Measurements from ENCODE around the gene MRPS18B. TPM values are rescaled to one million over a fixed set of nuclear protein-coding genes. Genes with fewer than 3 reads are reported as not detected.

MRPS18B gene
- 100 to 1,000 TPM; 105 to 106 TPM for total RNA-seq

GRCh38 chr6:30617565-30618269, at the start of gene MRPS18B:
Gene MRPS18B (plus strand): TSS chr6:30617840. CDS start chr6:30617866, 26 bp downstream.
- ChIA-PET CTCF (interaction anchor here (0.7 to 1.8 kb wide), 10 partner anchors 8 to 782 kb away, joined by 3 to 7 read pairs (median 4); partner anchors contain the start of genes ATAT1 and MDC1), POLR2A (interaction anchor here (0.7 to 1.4 kb wide), 4 partner anchors 47 to 105 kb away, joined by 3 to 5 read pairs (median 4); partner anchors contain the start of genes ABCF1 and MDC1)

DNA sequence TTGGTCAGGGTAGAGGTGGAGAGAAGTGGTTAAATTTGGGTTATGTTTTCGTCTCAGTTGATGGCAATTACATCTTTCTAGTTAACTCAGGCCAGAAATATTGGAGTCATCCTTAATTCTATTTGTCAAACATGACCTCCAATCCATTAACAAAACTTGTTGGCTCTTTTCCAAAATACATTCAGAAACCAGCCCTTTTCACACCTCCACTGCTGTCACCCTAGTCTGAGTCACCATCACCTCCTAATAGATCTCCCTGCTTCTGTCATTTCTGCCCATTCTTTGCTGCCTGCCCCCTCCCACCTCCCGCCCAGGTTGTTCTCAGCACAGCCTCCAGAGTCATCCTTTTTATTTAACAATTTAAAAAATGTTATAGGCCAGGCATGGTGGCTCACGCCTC, 49.4 kb upstream of the MRPS18B start:
- CTCF ChIA-PET, result interaction anchor here (0.7 to 1.2 kb wide), 3 partner anchors 12 to 1084 kb away, joined by 3 read pairs; partner anchors contain the start of genes BAG6, GNL1 and PRR3
- POLR2A ChIA-PET, result no interaction called here

- POLR2A ChIA-PET, result interaction anchor here (0.6 to 2.0 kb wide), 8 partner anchors 11 to 74 kb away, joined by 3 to 20 read pairs (median 4); partner anchors contain the start of genes GNL1, MRPS18B and PRR3
- CTCF ChIA-PET, result interaction anchor here (1.0 to 2.4 kb wide), 7 partner anchors 12 to 89 kb away, joined by 3 to 9 read pairs (median 7); partner anchors contain the start of gene PRR3
Observed at GRCh38 chr6:30570263-30570662, 47.4 kb upstream of the MRPS18B start.

DNA sequence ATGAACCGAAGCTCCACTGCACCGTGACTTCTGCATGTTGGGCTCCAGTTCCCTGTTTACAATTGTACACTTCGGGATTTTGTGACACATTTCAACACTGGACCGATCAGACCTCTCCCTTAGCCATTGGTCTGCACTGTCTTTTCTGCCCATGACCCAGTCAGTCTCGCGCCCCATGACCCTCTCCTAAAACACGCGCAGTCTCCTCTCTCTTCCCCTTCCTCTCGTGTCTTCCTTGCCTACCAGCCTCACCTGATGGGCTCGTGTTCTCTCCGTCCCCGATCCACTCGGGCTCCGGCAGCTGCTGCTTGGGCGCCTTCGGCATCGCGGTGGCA, 46.9 kb upstream of the MRPS18B start:
- ChIA-PET POLR2A (interaction anchor here (0.9 to 2.0 kb wide), 8 partner anchors 12 to 152 kb away, joined by 3 to 20 read pairs (median 4); partner anchors contain the start of genes GNL1, MRPS18B and PRR3), CTCF (interaction anchor here (0.6 to 2.4 kb wide), 9 partner anchors 13 to 257 kb away, joined by 3 to 9 read pairs (median 5); partner anchors contain the start of gene PRR3)

- ChIA-PET CTCF (interaction anchor here (0.6 to 2.4 kb wide), 9 partner anchors 13 to 828 kb away, joined by 3 to 9 read pairs (median 4); partner anchors contain the start of gene PRR3), POLR2A (interaction anchor here (0.9 to 2.0 kb wide), 8 partner anchors 12 to 151 kb away, joined by 3 to 20 read pairs (median 4); partner anchors contain the start of genes GNL1, MRPS18B and PRR3)
Observed at GRCh38 chr6:30571075-30571761, 46.4 kb upstream of the MRPS18B start, which contains the start of gene ABCF1. Gene ABCF1 (plus strand): TSS chr6:30571442. CDS start chr6:30571488, 46 bp downstream.

DNA sequence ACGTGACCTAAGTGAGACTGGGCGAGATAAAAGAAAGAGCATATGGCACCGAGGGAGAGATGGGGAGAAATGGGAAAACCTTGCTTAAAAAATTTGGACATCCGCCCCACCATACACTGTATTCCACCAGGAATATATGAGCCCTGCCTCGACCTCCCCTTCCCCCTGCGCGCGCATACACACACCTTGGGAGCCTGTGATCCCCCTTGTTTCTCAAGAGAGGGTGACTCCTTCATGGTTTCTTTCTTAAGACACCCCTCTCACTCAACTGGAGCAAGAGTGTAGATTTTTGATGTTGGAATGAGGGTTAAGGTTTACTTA, 45.9 kb upstream of the MRPS18B start:
- ChIA-PET POLR2A (interaction anchor here (0.9 to 2.0 kb wide), 6 partner anchors 15 to 151 kb away, joined by 3 to 20 read pairs (median 5); partner anchors contain the start of genes GNL1, MRPS18B and PRR3), CTCF (interaction anchor here (0.6 to 2.4 kb wide), 7 partner anchors 14 to 827 kb away, joined by 3 to 9 read pairs (median 7); partner anchors contain the start of gene PRR3)

DNA sequence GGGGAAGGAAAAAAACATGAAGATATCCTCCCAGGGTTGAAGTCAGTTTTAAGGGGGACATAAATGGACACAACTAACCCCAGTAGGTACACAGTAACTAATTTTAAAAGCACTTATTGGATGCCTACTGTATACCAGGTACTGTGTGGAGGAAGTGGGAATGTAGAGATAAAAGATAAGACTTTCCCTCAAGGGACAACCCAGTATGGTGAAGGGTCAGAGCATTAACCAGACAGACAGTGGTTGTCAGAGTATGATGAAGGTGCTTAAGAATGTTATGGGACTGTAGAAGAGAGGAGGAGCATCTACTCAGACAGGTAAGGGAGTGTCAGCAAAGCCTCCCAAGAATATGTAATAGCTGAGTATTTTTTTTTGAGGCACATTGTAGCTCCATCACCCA, 45.5 kb upstream of the MRPS18B start:
- ChIA-PET POLR2A (no interaction called here), CTCF (no interaction called here)

- POLR2A ChIA-PET, result interaction anchor here (1.4 kb wide), 1 partner anchor 42 kb away, joined by 3 read pairs; no protein-coding TSS in a partner anchor
- CTCF ChIA-PET, result interaction anchor here (1.6 kb wide), 1 partner anchor 40 kb away, joined by 5 read pairs; no protein-coding TSS in a partner anchor
Observed at GRCh38 chr6:30573113-30573512, 44.5 kb upstream of the MRPS18B start.

GRCh38 chr6:30578051-30578450, 39.6 kb upstream of the MRPS18B start:
- CTCF ChIA-PET, result interaction anchor here (1.9 kb wide), 1 partner anchor 33 kb away, joined by 5 read pairs; no protein-coding TSS in a partner anchor
- POLR2A ChIA-PET, result interaction anchor here (0.6 kb wide), 1 partner anchor 37 kb away, joined by 9 read pairs; no protein-coding TSS in a partner anchor

DNA sequence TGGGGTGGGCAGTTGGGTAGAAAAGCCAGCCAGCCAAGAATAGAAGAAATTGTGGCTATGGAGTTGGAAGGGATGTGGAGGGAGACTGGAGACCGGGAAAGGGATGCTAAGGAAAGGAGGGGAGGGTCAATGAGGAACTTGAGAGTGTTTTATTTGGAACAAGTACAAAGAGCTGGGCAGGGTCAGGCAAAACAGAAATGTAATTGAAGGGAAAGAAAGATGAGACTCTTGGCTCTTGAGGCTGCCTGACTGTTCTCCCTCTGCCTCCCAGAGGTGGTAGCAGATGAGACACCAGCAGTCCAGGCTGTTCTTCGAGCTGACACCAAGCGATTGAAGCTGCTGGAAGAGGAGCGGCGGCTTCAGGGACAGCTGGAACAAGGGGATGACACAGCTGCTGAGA, 33.7 kb upstream of the MRPS18B start:
- ChIA-PET CTCF (interaction anchor here (0.6 to 1.6 kb wide), 2 partner anchors 13 to 51 kb away, joined by 3 to 6 read pairs; no protein-coding TSS in a partner anchor), POLR2A (interaction anchor here (2.3 kb wide), 1 partner anchor 14 kb away, joined by 23 read pairs; no protein-coding TSS in a partner anchor)

GRCh38 chr6:30589754-30590358, 27.8 kb upstream of the MRPS18B start:
- POLR2A ChIA-PET, result interaction anchor here (1.2 kb wide), 1 partner anchor 21 kb away, joined by 6 read pairs; no protein-coding TSS in a partner anchor

GRCh38 chr6:30590509-30590908, 27.1 kb upstream of the MRPS18B start:
- CTCF ChIA-PET, result interaction anchor here (0.7 to 1.2 kb wide), 3 partner anchors 23 to 109 kb away, joined by 3 to 4 read pairs (median 3); no protein-coding TSS in a partner anchor
- POLR2A ChIA-PET, result interaction anchor here (1.2 kb wide), 1 partner anchor 20 kb away, joined by 6 read pairs; no protein-coding TSS in a partner anchor

More at GRCh38 chr6:30589754-30590358, 27.8 kb upstream of the MRPS18B start:
- CTCF ChIA-PET, result interaction anchor here (1.2 kb wide), 1 partner anchor 108 kb away, joined by 3 read pairs; no protein-coding TSS in a partner anchor

DNA sequence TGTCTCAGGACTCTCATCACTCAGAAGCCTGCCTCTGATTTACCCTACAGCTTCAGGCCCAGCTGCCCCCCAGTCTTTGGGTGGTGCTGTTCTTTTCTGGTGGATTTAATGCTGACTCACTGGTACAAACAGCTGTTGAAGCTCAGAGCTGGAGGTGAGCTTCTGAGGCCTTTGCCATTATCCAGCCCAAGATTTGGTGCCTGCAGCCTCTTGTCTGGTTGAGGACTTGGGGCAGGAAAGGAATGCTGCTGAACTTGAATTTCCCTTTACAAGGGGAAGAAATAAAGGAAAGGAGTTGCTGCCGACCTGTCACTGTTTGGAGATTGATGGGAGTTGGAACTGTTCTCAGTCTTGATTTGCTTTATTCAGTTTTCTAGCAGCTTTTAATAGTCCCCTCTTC, 26.6 kb upstream of the MRPS18B start:
- ChIA-PET POLR2A (no interaction called here), CTCF (interaction anchor here (0.7 to 1.2 kb wide), 3 partner anchors 23 to 109 kb away, joined by 3 to 4 read pairs (median 3); no protein-coding TSS in a partner anchor)

DNA sequence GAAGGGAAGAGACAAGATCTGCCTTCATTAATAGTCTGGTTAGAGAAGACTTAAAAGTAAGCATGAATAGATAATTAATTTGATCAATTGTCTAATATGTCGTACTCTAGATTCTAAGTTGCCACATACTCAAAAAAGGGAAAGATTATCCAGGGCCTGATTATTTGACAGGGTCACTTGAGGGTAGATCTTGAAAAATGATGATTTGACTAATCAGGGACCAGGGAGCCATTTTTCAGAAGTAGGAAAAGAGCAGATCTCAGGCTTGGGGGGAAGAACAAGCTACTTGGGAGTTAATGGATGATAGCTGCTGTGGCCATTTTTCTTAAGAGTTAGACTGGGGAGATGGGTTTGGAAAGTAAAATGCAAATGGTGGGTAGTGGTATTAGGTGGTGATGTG, 25.4 kb upstream of the MRPS18B start:
- CTCF ChIA-PET, result interaction anchor here (1.0 kb wide), 1 partner anchor 51 kb away, joined by 3 read pairs; no protein-coding TSS in a partner anchor
- POLR2A ChIA-PET, result no interaction called here

DNA sequence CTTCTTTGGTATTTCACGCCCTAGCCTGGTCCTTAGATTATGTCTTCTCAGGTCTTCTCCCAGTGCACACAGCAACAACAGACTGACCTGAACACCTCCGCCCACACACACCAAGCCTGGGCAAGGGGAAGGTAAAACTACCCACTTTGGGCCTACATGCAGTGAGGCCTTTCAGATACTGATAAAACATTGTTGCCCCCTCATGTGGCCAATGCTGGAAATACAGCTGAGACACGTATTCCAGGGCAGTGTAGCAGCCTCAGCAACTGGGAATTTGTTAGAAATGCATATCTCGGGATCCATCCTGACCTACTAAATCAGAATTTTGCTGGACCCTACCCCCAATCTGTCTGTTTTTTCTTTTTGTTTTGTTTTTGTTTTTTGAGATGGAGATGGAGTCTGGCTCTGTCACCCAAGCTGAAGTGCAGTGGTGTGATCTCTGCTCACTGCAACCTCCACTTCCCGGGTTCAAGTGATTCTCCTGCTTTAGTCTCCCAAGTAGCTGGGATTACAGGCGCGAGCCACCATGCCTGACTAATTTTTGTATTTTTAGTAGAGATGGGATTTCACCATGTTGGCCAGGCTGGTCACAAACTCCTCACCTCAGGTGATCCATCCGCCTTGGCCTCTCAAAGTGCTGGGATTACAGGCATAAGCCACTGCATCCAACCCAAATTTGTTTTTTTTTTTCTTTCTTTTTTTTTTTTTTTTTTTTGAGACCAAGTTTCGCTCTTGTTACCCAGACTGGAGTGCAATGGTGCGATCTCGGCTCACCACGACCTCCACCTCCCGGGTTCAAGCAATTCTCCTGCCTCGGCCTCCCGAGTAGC, 20.1 kb upstream of the MRPS18B start:
- ChIA-PET POLR2A (interaction anchor here (0.7 to 1.8 kb wide), 4 partner anchors 14 to 1588 kb away, joined by 4 to 23 read pairs (median 7); no protein-coding TSS in a partner anchor), CTCF (interaction anchor here (0.7 to 4.5 kb wide), 21 partner anchors 10 to 382 kb away, joined by 3 to 23 read pairs (median 6); partner anchors contain the start of genes ABCF1, DHX16 and FLOT1)

DNA sequence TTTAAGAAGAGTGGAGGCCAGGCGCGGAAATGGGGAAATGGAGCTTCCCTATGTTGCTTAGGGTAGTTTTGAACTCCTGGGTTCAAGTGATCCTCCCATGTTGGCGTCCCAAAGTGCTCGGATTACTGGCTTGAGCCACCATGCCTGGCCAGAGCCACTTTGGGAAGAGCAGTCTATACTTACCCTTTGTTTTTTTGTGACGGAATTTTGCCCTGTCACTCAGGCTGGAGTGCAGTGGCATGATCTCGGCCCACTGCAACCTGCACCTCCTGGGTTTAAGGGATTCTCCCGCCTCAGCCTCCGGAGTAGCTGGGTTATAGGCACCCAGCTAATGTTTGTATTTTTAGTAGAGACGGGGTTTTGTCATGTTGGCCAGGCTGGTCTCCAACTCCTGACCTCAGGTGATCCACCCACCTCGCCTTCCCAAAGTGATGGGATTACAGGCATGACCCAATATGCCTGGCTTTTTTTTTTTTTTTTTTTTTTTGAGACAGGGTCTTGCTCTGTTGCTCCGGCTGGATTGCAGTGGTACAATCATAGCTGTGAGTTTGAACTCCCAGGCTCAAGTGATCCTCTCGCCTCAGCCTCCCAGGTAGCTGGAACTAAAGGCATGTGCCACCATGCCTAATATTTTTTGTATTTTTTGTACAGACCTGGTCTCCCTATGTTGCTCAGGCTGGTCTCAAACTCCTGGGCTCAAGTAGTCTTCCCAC, 18.6 kb upstream of the MRPS18B start:
- ChIA-PET POLR2A (interaction anchor here (0.8 to 1.8 kb wide), 3 partner anchors 9 to 258 kb away, joined by 4 to 9 read pairs (median 6); no protein-coding TSS in a partner anchor), CTCF (interaction anchor here (0.9 to 4.5 kb wide), 11 partner anchors 8 to 144 kb away, joined by 3 to 23 read pairs (median 6); partner anchors contain the start of genes ABCF1 and DHX16)
